HepG2 (cell line): Measurements from ENCODE around the gene MORN5.

Experiments used
- DR1 ChIP-seq: sonication (generic); formaldehyde crosslinking; IDR thresholded peaks from 2 replicates; pipeline ENCODE4 v1.8.0; 2021; ENCODE audit warnings: mild to moderate bottlenecking, missing genetic modification reagents, inconsistent platforms
- JARID2 ChIP-seq: sonication (generic); formaldehyde crosslinking; IDR thresholded peaks from 2 replicates; pipeline ENCODE4 v1.8.1; 2023; ENCODE audit warnings: missing genetic modification reagents, inconsistent platforms; ENCODE audit not compliant: insufficient replicate concordance
- NPAS2 ChIP-seq: sonication (generic); formaldehyde crosslinking; IDR thresholded peaks from 2 replicates; pipeline ENCODE4 v1.8.0; 2022; ENCODE audit warnings: mild to moderate bottlenecking, missing genetic modification reagents, borderline replicate concordance
- ZBTB8A ChIP-seq: sonication (generic); formaldehyde crosslinking; IDR thresholded peaks from 2 replicates; pipeline ENCODE4 v1.4.0; 2020; ENCODE audit warnings: mild to moderate bottlenecking, low read depth, missing genetic modification reagents, borderline replicate concordance
- ZSCAN22 ChIP-seq: sonication (generic); formaldehyde crosslinking; IDR thresholded peaks from 2 replicates; pipeline ENCODE4 v1.4.0; 2020; ENCODE audit warnings: mild to moderate bottlenecking, missing genetic modification reagents
- TF ChIP-seq, protein P1 (sequence below): sonication (generic); formaldehyde crosslinking; IDR thresholded peaks from 2 replicates; pipeline ENCODE4 v1.9.0; 2021; ENCODE audit warnings: missing genetic modification reagents, borderline replicate concordance
- TF ChIP-seq, protein P2 (sequence below): sonication (generic); formaldehyde crosslinking; IDR thresholded peaks from 2 replicates; pipeline ENCODE4 v1.4.0; 2020; ENCODE audit warnings: mild to moderate bottlenecking, missing genetic modification reagents

DNA sequence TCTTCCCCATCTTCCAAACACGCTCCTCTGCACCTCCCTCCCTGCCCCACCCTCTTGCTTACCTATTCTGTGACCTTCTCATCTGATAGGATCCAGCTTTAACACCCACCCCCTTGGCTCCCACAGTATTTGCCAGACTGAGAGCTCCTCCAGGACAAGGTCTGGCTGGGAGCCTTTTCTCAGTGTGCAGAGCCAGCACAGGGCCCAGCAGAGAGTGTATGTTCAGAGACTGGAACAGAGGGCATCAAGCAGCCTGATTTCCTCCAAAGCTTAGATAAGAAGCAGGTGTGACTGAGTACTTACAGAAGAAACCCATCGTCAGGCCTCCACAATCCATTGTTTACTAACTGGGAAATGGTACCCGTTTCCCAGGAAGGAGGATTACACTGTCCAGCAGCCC is 42.4 kb downstream of the MORN5 start:
- TF ChIP-seq, protein P1, sequence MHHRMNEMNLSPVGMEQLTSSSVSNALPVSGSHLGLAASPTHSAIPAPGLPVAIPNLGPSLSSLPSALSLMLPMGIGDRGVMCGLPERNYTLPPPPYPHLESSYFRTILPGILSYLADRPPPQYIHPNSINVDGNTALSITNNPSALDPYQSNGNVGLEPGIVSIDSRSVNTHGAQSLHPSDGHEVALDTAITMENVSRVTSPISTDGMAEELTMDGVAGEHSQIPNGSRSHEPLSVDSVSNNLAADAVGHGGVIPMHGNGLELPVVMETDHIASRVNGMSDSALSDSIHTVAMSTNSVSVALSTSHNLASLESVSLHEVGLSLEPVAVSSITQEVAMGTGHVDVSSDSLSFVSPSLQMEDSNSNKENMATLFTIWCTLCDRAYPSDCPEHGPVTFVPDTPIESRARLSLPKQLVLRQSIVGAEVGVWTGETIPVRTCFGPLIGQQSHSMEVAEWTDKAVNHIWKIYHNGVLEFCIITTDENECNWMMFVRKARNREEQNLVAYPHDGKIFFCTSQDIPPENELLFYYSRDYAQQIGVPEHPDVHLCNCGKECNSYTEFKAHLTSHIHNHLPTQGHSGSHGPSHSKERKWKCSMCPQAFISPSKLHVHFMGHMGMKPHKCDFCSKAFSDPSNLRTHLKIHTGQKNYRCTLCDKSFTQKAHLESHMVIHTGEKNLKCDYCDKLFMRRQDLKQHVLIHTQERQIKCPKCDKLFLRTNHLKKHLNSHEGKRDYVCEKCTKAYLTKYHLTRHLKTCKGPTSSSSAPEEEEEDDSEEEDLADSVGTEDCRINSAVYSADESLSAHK = no peak
- TF ChIP-seq ZBTB8A (CRISPR knock-in tag) = no peak
- TF ChIP-seq, protein P2, sequence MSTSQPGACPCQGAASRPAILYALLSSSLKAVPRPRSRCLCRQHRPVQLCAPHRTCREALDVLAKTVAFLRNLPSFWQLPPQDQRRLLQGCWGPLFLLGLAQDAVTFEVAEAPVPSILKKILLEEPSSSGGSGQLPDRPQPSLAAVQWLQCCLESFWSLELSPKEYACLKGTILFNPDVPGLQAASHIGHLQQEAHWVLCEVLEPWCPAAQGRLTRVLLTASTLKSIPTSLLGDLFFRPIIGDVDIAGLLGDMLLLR = no peak
- no peak for TF ChIP-seq ZSCAN22
- no peak for TF ChIP-seq JARID2 (CRISPR knock-in tag)
- TF ChIP-seq NPAS2 = no peak
- no peak for TF ChIP-seq DR1 (CRISPR knock-in tag)
